GM12872 (cell line): ENCODE measurements around the gene TENM4.
A peak's percentile ranks its signal among the peaks of the same experiment; 100 is the strongest.

Experiments
- TF ChIP-seq, protein P1 (sequence below): IDR thresholded peaks from 3 replicates; pipeline ENCODE4 v1.5.1; 2011; ENCODE audit warnings: low read depth, mild to moderate bottlenecking, low read length, moderate library complexity; ENCODE audit not compliant: insufficient read depth

Gene TENM4

DNA sequence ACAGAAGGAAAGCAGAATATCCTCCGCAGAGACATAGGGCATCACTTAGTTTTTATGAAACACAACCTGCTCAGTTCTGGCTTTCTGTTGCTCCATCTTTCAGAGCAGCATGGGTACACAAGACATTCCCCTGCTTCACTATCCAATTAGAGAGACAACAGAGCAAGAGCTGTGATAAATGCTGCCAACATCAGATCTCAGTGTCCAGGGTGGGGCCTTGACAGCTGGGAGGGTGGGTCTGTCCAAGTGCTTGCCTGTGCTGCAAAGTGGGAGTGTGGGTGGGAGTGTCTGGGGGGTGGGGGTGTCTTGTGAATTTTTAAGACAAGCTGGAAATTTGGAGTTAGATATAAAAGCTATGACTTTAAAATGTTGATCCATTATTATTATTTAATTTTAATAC lies 369.6 kb downstream of the TENM4 start:
- TF ChIP-seq, protein P1, sequence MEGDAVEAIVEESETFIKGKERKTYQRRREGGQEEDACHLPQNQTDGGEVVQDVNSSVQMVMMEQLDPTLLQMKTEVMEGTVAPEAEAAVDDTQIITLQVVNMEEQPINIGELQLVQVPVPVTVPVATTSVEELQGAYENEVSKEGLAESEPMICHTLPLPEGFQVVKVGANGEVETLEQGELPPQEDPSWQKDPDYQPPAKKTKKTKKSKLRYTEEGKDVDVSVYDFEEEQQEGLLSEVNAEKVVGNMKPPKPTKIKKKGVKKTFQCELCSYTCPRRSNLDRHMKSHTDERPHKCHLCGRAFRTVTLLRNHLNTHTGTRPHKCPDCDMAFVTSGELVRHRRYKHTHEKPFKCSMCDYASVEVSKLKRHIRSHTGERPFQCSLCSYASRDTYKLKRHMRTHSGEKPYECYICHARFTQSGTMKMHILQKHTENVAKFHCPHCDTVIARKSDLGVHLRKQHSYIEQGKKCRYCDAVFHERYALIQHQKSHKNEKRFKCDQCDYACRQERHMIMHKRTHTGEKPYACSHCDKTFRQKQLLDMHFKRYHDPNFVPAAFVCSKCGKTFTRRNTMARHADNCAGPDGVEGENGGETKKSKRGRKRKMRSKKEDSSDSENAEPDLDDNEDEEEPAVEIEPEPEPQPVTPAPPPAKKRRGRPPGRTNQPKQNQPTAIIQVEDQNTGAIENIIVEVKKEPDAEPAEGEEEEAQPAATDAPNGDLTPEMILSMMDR = no peak

DNA sequence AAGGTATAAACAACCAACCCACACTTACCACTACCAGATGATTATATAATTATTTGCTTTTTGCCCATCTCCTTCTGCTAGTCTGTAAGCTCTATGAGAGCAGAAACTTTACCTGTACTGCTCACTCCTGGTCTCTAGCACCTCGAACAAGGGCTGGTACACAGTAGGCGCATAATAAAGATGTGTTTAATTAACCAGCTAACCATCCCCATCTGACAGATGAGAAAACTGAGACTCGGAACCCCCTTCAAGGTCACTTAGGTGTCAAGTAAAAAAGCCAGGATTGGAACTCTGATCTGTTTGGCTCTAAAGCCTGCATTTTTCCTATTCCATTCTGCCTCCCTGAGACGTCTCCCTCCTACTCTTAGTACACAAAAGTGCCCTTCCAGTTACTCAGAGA lies 370.3 kb downstream of the TENM4 start:
- TF ChIP-seq, protein P1 = no peak

DNA sequence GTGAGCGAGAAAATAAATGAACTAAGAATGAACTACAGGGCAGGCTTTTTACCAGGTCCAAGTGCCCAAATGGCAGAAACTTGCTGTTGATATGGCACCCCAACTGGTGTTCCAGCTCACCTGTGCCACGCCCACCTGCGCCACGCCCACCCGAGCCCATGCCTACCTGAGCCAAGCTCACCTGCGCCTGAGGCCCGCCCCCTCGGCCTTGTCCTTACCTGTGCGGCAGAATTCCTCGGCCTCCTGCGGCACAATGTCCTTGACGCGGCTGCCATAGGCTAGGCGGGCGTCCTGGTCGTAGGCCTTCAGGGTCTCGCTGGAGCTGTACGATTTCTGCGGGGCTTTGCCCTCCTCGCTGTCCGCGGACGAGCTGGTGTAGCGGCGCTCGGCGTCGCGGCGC lies 371.3 kb downstream of the TENM4 start:
- TF ChIP-seq, protein P1 = no peak

DNA sequence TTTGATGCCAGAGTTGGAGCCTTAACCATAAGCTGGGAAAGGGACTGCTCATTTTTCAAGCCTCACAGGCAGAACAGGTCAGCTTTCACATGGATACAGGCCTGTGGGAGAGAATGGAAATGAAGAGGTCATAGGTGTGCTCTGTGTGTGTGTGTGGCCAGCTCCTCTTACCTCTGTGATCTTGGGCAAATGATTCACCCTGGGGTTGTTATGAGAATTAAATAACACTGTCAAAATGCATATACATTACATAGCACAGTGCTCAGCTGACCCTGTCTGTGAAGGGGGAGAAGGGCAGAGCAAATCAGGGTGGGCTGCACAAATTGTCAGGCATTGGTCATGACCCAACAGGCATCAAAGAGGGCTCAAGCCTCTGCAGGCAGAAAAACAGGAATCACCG lies 372.5 kb downstream of the TENM4 start:
- TF ChIP-seq, protein P1 = no peak

DNA sequence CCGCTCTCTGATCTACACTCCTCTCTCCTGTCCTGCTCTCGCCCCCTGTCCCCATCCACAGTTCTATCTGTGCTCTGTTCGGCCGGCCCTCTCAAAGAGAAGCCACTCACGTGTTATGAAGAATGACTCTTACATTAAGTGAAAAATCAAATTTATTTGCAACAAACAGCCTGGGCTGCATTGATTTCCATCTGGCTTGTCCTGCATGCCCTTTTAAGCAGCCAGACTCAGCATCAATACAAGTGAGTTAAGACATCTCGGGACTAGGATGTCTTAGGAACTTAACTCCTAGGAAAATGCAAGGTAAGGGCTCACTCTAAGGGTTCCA lies 373.5 kb downstream of the TENM4 start:
- TF ChIP-seq, protein P1 = no peak

DNA sequence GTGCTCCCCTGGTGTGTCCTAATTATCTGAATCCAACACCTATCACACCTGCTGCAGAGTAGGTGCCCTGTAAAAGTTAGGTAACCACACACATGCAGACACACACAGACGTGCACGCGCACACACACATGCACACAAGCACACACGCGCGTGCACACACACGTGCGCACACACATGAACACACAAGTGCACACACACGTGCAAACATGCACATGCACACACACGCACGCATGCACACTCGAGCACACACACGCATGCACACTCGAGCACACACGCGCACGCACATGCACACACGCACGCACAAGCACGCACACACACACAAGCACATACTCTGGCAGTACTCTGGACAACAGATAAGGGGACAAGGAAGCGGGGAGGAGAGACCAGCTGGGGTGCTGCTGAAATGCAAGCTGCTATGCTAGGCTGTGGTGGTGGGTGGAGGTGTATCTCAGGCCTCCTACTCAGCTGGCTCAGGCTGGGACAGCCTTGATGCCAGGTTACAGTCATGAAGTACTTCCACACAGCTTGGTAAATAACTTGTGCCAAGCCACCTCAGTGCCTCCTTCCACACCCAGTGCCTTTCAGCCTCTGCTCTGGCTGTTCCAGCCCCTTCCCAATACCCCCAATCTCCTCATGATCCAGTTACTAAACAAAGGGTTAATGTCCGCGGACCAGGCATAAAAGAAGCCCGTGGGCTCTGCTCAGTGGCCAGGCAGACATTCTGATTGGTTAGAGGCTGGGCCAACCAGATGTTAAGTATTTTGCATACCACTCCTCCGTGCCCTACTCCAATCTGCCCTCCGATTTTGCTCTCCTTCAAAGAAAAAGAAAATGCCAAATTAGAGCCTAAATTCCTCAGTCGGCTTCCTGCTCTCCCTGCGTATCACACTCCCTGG lies 374.1 kb downstream of the TENM4 start:
- TF ChIP-seq, protein P1 = no peak

DNA sequence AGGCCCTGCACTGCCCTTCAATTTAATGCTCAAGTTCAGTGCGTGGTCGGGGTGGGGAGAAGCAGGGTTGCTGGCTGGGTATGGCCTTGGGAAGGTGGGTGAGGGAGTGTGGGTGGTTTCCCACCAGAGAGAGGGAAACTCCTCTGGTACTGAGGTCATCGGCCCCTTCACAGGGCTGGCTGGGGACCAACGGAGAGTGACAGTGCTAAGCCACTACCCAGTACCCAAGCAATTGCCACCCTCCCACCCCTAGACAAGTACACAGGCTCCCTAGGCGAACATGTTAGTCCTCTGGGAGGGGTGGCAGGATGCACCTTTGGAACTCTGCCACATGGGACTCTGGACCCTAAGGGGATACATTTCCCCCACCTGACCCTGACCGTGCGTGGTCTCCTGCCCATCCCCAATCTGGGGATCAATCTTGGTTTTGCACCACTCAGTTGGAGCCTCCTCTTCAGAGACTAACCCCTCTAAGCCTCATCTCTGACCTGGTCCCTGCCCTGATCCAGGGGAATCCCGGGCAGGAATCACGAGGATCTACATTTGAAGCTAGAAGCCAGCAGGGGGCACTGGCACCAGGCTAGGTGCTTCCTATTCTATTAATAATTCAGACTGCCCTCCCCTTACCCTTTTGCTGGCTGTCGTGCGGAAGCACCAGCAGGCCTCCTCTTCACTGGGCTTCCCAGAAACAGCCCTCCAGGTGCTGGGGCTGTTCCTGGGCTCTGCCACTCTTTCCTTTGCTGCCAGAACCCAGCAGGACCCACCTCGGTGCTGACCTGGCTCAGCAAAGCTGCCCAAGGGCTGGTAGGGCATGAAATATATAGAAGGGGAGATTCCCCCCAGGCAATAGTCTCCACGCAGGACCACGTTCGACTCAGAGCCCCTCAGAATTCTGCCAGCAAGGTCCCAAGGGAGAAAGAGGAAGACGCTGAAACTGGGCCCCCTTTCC lies 377.7 kb downstream of the TENM4 start:
- TF ChIP-seq, protein P1 = peak; percentile 47; the same call in 2 of the 3 replicates
